HG02852 (cell line): Measurements from ENCODE around the gene ZFAND4.
"Not testable (repeated sequence)": the region's sequence is repeated elsewhere in the genome, so short reads cannot be mapped to it uniquely, and the experiment has no call there.

ENCODE experiments used
- ATAC-seq: cut with Tn5 transposase; IDR thresholded peaks from one replicate; pipeline ENCODE4 v1.9.1; 2021; ENCODE audit warnings: mild to moderate bottlenecking, moderate library complexity; ENCODE audit not compliant: unreplicated experiment

The ZFAND4 gene

DNA sequence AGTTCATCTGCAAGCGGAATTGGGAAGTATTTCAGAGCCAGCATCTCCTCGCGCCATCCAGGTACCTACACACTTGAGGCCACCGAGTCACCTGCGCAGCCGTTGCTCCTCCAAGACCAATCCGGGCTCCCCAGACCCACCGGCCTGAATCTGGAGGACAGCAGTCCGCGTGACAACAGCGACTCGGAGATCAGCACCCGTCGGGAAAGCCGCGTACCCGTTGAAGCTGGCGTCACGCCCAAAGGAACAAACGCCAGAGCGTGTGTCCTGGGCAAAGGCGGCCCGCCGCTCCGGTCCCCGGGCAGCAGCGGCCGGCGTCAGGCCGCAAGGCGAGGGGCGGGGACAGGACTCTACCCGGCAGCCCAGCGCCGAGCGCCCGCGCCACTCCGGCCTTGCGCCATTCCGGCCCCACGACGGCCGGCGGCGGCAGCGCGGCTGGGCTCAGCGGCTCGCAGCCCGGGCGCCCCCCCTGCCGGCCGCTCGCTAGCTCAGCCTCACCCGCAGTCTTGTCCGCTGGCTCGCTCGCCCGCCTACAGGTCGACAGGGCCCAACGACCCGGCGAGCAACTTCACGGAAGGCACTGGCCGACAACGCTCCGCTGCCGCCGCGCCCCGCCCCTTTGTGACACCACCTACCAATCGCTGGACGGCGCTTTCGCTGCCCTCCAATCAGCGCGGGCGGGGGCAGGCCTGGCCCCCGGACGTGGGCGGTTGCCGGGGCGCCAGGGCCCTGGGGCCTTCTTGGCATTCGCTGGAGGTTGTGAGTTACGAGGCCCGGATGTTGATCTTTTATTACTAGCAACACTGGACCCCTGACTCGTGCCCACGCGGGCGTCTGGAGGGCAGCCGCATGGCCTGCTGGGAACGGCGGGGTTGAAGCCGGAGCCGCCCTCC is at the start of gene ZFAND4:
TSS of gene ZFAND4 (minus strand) at position 592 of the 893 bp plus-strand sequence. CDS start 9,047 bp downstream, outside the sequence.
- ATAC-seq = peak; percentile 96

- ATAC-seq = not testable (repeated sequence)
Observed at GRCh38 chr10:45721503-45721902, 48.9 kb upstream of the ZFAND4 start.

DNA sequence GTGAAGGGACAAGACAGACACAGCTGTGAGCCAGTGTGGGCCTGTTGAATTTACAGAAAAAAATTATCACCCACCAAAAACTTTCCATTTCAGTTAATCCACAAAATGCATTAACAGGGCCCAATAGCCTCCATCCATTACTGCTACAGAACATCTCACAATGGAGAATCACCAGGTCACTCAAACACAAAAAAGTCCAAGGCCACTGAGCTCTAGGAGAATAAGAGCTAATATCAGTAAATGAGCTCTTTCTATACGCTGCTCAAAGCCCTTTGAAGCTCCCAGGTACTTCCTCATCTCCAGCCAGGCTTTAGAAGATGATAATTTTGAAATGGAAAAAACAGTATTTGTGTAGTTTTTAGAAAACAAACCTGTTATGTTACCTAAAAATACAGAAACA is 45.1 kb upstream of the ZFAND4 start:
- not testable (repeated sequence) for ATAC-seq

- not testable (repeated sequence) for ATAC-seq
Observed at GRCh38 chr10:45717053-45717452, 44.5 kb upstream of the ZFAND4 start.

GRCh38 chr10:45711223-45711622 is 38.7 kb upstream of the ZFAND4 start:
- not testable (repeated sequence) for ATAC-seq

DNA sequence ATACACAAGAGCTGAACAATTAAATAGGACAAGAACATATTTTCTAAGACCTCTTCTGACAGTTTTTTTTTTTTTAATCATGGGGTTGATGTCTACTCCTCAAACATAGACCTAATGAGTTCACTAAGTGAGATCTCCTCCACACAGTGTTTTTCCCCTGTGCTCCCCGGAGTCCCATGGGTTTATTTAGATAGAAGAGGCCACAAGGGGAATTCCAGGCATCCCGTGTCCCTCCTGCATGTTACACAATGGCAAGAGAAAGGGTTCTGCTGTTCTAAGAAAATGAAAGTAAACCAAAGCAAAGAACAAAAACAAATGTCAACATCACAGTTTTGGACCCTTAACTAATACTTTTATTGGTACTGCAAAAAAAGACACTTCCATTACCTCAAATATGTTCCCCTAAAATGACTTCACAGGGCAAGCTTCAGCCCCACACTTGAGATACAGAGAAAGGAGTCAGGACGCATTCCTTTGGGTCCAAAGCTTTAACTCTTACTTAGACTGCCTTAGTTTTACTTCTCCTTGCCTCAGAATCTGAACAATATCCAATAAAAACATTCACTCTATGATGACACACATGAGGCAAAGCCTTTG is 37.7 kb upstream of the ZFAND4 start:
- peak; percentile 93 for ATAC-seq

DNA sequence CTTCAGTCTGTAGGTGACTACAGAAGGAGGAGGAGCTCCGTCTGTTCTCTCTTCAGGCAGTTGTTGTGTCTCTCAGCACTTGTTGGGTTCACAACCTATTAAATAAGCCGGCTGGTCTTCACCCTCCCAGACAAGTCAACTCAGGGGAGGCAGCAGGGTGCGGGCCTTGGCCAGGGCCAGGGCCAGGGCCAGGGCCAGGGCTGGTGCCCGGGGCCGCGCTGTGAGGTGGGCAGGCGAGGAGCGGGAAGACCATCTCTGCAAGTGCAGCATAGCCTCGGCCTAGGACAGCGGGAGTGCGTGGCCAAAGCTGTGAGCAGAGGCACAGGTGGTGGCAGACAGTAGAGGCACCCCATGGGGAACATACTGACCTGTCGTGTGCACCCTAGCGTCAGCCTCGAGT is 5.9 kb upstream of the ZFAND4 start:
- not testable (repeated sequence) for ATAC-seq

- no peak for ATAC-seq
Observed at GRCh38 chr10:45675388-45675787, 2.8 kb upstream of the ZFAND4 start.

GRCh38 chr10:45673074-45673648 is 589 bp upstream of the ZFAND4 start:
- ATAC-seq = no peak

- not testable (repeated sequence) for ATAC-seq
Observed at GRCh38 chr10:45671300-45671699, 1.3 kb downstream of the ZFAND4 start.

- not testable (repeated sequence) for ATAC-seq
Observed at GRCh38 chr10:45669897-45670296, 2.7 kb downstream of the ZFAND4 start.

- no peak for ATAC-seq
Observed at GRCh38 chr10:45660876-45661411, 11.6 kb downstream of the ZFAND4 start.

GRCh38 chr10:45657033-45657926 is 15.3 kb downstream of the ZFAND4 start:
- no peak for ATAC-seq

DNA sequence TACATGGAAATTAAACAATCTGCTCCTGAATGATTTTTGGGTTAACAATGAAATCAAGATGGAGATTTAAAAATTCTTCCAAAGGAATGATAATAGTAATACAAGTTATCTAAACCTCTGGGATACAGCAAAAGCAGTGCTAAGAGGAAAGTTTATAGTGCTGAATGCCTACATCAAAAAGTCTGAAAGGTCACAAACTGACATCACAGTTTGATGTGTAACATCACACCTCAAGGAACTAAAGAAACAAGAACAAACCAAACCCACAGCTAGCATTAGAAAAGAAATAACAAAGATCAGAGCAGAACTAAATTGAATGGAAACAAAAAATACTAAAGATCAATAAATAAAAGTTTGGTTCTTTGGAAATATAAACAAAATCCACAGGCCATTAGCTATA is 17.4 kb downstream of the ZFAND4 start:
- no peak for ATAC-seq

GRCh38 chr10:45654753-45655141 is 17.8 kb downstream of the ZFAND4 start:
- ATAC-seq = not testable (repeated sequence)

GRCh38 chr10:45653454-45653853 is 19.1 kb downstream of the ZFAND4 start:
- ATAC-seq = peak; percentile 66

GRCh38 chr10:45652511-45652910 is 20.1 kb downstream of the ZFAND4 start:
- ATAC-seq = no peak

- no peak for ATAC-seq
Observed at GRCh38 chr10:45649296-45649695, 23.3 kb downstream of the ZFAND4 start.

DNA sequence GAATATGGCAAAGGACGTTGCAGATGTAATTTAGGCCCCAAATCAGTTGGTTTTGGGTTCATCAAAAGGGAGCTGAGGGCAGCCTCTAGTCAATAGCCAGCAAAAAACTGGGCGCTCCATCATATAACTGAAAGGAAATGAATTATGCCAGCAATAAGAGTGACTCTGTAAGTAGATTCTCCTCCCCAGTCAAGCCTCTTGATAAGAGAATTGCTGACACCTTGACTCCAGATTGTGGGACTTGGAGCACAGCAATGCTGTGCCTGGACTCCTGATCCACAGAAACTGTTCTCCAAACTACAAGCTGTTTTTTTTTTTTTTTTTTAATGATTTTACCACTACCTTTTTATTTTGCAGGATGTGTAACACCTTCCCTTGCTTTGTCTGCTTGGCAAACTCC is 25.5 kb downstream of the ZFAND4 start:
- no peak for ATAC-seq

DNA sequence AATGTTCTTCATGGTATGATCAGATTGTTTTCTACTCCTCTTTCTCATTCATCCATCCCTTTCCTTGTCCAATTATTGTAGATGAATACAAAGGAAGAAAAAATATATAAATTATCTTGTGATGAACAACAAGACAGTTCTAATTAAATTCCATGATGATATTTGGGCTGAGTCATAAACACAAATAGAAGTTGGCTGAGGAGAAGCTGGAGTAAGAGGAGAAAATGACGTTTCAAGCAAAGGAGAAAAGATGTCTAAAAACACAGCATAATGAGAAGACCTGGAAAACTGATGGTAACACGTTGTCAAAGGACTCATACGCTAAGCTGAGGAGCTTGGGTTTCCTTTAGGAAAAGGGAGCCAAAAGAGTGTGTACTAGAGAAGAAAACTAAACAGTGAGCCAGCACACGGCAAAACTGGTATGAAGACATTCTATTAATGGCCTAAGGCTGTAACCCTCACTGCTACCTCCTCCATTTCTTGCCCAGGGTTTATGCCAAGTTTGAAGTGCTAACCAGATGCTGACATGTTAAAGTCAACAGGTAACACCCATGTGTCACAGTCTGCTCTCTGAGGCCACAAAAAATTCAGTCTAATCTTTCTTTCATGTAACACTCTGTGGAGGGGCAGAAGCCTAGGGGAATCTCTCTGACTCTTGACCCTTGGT is 26.1 kb downstream of the ZFAND4 start:
- no peak for ATAC-seq
